Upper lobe of right lung (tissue), 1 donor: ENCODE measurements around the gene RABEP2. TPM values are rescaled to one million over a fixed set of nuclear protein-coding genes. Genes with fewer than 3 reads are reported as not detected.
"Not testable (repeated sequence)": the region's sequence is repeated elsewhere in the genome, so short reads cannot be mapped to it uniquely, and the experiment has no call there.

Experiments
- ATAC-seq: fragments of 200-7000 bp; cut with Tn5 transposase; one replicate; pipeline ENCODE4 v1.9.1; 2020; ENCODE audit warnings: mild to moderate bottlenecking, moderate library complexity
- DNase-seq: peaks from one replicate; pipeline ENCODE4 v3.0.0-alpha.2; 2020
- H3K27ac ChIP-seq: fragments of 200-600 bp; one replicate; pipeline ENCODE4 v1.8.0; 2022
- H3K27me3 ChIP-seq: fragments of 200-600 bp; one replicate; pipeline ENCODE4 v1.8.0; 2022; ENCODE audit warnings: mild to moderate bottlenecking
- H3K36me3 ChIP-seq: fragments of 200-600 bp; one replicate; pipeline ENCODE4 v1.8.0; 2022
- H3K4me1 ChIP-seq: fragments of 200-600 bp; one replicate; pipeline ENCODE4 v1.8.0; 2022
- H3K4me3 ChIP-seq: fragments of 200-600 bp; one replicate; pipeline ENCODE4 v1.8.0; 2022; ENCODE audit warnings: mild to moderate bottlenecking
- H3K9me3 ChIP-seq: fragments of 200-600 bp; one replicate; pipeline ENCODE4 v1.8.0; 2022
- intact Hi-C: fragments of 100-400 bp; cut with DNase I; formaldehyde crosslinking; loops from one replicate; pipeline ENCODE4 v1.11.0; 2022
- total RNA-seq: library from RNA; stranded (reverse); fragmentation: NEBNext Ultra II Directional; extraction: Animal tissue kit (Norgen Biotek cat#: 25700); gene quantifications from one replicate; pipeline ENCODE4 v1.2.1, GENCODE V29; 2021
- TF ChIP-seq, protein P1 (sequence below): fragments of 200-600 bp; IDR thresholded peaks from one replicate; pipeline ENCODE4 v1.8.0; 2022; ENCODE audit warnings: antibody characterized with exemption
- donor health status: DM: no; HTN: yes; CAD: no; lungs with severe emphysema.

RABEP2 gene
- total RNA-seq, 1 donor from 2014 or later: 23.4 TPM

DNA sequence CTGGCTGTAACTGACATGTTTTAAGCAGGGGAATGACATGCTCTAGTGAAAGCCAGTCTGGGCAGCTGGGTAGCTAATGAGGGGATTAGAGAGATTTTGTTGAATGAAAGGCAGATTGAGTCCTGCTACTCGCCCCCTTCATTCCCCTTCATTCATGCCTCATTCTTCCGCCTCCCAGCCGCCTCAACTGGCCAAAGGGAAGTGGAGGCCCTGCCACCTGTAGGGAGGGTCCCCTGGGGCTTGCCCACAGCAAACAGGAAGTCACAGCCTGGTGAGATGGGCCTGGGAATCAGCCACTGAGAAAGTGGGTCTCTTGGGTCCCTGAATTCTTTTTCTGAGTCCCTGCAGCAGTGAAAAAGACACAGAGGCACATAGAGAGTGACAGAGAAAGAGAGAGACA lies 5.6 kb upstream of the RABEP2 start:
- no peaks in the 10 kb centered on the region for H3K27me3 ChIP-seq
- H3K4me1 ChIP-seq: no peaks in the 10 kb centered on the region
- H3K36me3 ChIP-seq: no peaks in the 10 kb centered on the region
- H3K4me3 ChIP-seq: no peak overlapping the region
- no peaks in the 10 kb centered on the region for H3K9me3 ChIP-seq
- TF ChIP-seq, protein P1, sequence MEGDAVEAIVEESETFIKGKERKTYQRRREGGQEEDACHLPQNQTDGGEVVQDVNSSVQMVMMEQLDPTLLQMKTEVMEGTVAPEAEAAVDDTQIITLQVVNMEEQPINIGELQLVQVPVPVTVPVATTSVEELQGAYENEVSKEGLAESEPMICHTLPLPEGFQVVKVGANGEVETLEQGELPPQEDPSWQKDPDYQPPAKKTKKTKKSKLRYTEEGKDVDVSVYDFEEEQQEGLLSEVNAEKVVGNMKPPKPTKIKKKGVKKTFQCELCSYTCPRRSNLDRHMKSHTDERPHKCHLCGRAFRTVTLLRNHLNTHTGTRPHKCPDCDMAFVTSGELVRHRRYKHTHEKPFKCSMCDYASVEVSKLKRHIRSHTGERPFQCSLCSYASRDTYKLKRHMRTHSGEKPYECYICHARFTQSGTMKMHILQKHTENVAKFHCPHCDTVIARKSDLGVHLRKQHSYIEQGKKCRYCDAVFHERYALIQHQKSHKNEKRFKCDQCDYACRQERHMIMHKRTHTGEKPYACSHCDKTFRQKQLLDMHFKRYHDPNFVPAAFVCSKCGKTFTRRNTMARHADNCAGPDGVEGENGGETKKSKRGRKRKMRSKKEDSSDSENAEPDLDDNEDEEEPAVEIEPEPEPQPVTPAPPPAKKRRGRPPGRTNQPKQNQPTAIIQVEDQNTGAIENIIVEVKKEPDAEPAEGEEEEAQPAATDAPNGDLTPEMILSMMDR: no peak
- ATAC-seq (no peak), DNase-seq (no peak)
- intact Hi-C loops: no loop called here
- H3K27ac ChIP-seq: no peak overlapping the region

DNA sequence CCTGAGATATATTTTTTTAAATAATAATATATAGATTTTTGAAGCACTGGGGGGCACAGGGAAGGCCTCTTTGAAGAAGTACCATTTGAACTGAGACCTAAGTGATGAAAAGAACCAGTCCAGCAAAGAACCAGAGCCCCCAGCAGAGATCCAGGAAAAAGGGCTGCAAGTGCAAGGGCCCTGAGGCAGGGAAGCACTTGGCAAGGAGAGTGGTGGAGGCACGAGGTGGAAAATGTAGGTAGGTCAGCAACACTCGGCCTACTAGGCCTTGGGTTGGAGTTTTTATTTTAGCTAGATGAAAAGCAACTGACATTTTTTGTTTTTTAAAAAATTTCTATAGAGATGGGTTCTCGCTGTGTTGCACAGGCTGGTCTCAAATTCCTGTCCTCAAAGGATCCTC lies 5.2 kb upstream of the RABEP2 start:
- no peaks in the 10 kb centered on the region for H3K9me3 ChIP-seq
- no peaks in the 10 kb centered on the region for H3K36me3 ChIP-seq
- H3K4me1 ChIP-seq: no peaks in the 10 kb centered on the region
- ATAC-seq (no peak), DNase-seq (no peak)
- no peak overlapping the region for H3K4me3 ChIP-seq
- no peaks in the 10 kb centered on the region for H3K27me3 ChIP-seq
- TF ChIP-seq, protein P1: no peak
- no peak overlapping the region for H3K27ac ChIP-seq
- intact Hi-C loops: no loop called here

DNA sequence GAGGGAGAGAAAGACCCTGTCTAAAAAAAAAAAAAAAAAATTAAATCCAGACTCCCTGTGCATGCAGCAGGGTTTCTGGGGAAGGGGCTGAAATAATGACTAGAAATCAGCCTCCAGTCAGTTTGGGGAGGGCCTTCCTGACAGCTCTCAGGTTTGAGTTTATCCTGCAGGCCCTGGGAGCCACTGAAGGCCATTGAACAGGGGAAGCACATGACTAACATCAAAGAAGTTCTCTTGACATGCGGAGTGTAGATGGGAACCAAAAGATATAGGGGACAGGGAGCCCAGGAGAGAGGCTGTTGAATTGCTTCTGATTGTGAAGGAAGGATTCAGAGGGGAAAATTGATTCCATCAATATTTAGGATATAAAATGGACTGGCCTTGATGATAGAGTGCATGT lies 2.8 kb upstream of the RABEP2 start:
- no peak overlapping the region for H3K4me3 ChIP-seq
- TF ChIP-seq, protein P1: no peak
- H3K27me3 ChIP-seq: no peaks in the 10 kb centered on the region
- no peak for DNase-seq
- intact Hi-C loops: loop anchor here (10.0 kb wide), 1 partner anchor 53 kb away; the partner anchor contains the start of gene ATP2A1
- H3K9me3 ChIP-seq: no peaks in the 10 kb centered on the region
- no peaks in the 10 kb centered on the region for H3K36me3 ChIP-seq
- no peak overlapping the region for H3K27ac ChIP-seq
- no peak for ATAC-seq
- peaks cover 7% of the 10 kb centered on the region for H3K4me1 ChIP-seq

DNA sequence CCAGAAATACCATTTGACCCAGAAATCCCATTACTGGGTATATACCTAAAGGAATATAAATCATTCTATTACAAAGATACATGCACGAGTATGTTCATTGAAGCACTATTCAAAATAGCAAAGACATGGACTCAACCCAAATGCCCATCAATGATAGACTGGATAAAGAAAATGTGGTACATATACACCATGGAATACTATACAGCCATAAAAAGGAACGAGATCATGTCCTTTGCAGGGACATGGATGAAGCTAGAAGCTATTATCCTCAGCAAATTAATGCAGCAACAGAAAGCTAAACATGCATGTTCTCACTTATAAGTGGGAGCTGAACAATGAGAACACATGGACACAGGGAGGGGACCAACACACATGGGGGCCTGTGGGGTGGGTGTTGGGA lies 1.2 kb upstream of the RABEP2 start:
- Histone ChIP-seq H3K4me3 (peak overlapping the region; percentile 68), H3K27ac (peak overlapping the region; percentile 96)
- ATAC-seq, H3K36me3 ChIP-seq, H3K4me1 ChIP-seq, DNase-seq, H3K27me3 ChIP-seq, H3K9me3 ChIP-seq: not testable (repeated sequence)
- intact Hi-C loops: loop anchor here (10.0 kb wide), 1 partner anchor 51 kb away; the partner anchor contains the start of gene ATP2A1

DNA sequence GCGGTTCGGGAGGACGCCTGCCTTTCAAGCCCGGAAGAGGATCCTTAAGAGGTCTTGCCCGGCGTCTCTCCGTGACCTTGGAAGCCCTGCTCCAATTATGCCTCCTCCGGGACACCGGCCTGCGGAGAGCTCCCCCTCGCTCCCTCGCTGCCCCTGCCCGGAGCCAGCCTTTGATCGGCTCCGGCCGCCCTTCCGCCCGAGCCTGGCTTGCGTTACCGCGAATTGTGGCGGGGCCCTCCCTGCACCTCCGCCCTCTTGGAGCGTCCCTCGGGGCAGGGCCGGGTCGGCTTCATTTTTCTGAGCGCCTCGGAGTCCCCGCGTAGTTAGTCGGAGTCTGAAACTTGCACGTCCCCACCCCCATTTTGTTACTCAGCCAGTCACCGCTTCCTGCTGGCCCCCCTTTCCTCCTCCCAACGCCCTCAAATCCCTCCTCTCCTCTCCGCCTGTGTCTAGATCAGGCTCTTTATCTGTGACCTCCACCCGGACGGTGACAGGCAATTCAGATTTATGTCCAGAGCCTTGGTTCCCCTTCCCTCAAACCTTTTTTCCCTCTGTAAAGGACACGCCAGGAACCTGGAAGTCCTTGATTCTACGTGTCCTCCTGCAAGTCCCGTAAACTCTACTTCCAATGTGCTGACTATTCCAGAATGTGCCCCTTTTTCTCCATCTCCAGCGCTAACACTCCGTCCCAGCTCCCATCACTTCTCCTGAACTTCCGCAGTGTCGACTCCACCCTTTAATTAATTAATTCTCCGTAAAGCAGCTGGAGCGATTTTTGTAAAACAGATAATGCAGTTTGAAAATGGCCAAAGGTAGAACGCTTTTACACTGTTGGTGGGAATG lies 569 bp upstream of the RABEP2 start:
- DNase-seq: no peak
- H3K4me1 ChIP-seq: peaks cover 7% of the 10 kb centered on the region

DNA sequence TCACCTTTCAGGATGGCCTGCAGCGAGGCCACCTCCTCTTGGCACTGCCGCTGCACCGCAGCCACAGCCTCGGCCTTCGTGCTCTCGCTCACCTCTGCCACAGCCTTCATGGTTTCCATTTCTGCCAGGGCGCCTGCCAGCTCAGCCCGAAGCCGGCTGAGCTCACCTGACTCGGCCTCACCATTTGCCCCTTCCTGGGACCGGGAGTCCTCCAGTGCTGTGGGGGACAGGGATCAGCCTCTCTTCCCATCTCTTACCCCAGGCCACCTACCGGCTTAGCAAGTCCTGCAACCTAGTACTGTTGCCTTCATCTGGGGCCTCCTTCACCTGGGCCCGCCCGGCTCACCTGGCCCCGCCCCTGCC lies 658 bp downstream of the RABEP2 start:
- peaks cover 5% of the 10 kb centered on the region for H3K36me3 ChIP-seq
- DNase-seq: no peak
- peak overlapping the region; percentile 96 for H3K27ac ChIP-seq
- TF ChIP-seq, protein P1: peak; percentile 21
- no peaks in the 10 kb centered on the region for H3K9me3 ChIP-seq
- intact Hi-C loops: loop anchor here (10.0 kb wide), 1 partner anchor 50 kb away; the partner anchor contains the start of gene ATP2A1
- H3K4me1 ChIP-seq: peaks cover 7% of the 10 kb centered on the region
- no peaks in the 10 kb centered on the region for H3K27me3 ChIP-seq
- no peak for ATAC-seq
- H3K4me3 ChIP-seq: peak overlapping the region; percentile 68

More for the DNA sequence above, 569 bp upstream of the RABEP2 start:
- peak overlapping the region; percentile 68 for H3K4me3 ChIP-seq
- H3K36me3 ChIP-seq: no peaks in the 10 kb centered on the region
- no peaks in the 10 kb centered on the region for H3K27me3 ChIP-seq
- ATAC-seq: peak; percentile 47
- TF ChIP-seq, protein P1: no peak
- peak overlapping the region; percentile 96 for H3K27ac ChIP-seq
- H3K9me3 ChIP-seq: no peaks in the 10 kb centered on the region
- intact Hi-C loops: loop anchor here (10.0 kb wide), 1 partner anchor 51 kb away; the partner anchor contains the start of gene ATP2A1
